NOMO-1 treated with dmso at 0.1 percent for 144 hours (cell line): ENCODE results near the gene POMGNT2.

Experiments
- DNase-seq: peaks from one replicate; lab custom pipeline; 2025; ENCODE audit not compliant: unreplicated experiment; lab: John Stamatoyannopoulos, UW

POMGNT2 gene

DNA sequence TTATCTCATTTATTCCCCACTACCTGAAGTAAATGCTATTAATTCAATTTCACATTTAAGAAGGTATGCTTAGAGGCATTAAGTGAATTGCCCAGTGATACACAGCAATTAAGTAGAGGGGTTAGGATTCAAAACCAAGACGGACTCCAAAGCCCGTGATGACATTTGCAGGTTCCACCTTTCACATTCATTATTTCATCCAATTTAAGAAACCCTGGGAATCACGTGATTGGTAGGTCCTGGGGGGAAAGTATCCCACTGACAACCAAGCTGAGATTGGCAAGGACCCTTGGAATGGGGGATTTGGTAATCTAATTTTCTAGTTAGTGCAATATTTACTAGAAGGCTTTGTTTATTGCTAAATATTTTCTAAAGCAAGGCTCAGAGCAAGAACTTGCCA lies 1.8 kb downstream of the POMGNT2 start:
- no peak for DNase-seq

DNA sequence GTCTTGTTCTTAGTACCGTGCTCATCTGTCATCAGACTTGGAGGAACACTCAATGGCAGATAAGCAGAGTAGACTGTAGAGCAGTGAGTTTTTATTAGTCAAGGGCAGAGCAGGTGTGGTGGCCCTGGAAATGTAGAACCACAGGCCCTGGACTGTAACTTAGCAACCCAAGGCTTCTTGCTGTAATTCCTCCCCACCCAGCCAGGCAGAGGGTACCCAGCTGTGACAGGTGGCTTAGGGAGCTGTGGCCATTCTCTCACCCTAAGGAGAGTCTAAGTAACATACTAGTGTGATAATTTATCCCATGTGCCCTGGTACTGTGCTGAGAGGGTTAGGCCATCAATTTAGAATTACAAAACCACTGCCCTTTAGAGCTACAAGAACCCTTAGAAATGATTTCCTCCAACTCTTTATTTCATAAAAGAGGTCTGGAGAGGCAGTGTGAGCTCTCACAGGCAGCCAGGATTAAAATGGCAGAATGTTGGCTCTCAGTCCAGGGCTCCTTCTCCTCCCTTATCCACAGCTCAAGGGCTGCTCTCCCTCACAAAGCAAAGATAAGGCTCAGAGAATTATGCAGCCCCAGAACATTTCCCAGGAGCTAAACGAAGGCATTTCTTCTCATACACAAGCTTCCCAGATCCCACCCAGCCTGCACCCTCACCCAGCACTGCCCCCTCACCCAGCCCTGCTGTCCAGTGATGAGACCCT lies 3.0 kb downstream of the POMGNT2 start:
- DNase-seq = no peak

DNA sequence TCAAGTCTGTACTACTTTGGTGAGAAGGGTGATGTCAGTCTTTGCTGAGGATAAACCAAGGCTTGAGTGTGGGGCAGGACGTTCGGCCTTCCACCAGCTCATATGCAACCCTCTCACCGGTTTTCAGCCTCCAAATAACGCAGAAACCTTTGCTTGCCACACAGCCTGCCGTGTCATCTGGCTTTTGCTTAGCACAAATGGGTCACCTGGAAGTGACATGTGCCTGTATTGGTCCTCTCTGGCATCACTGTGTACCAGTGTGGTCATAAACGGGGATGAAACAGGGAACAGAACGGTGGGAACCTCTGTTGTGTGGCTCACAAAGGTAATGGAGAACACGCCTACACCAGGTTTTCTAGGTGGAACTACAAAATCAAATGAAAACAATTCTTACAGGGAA lies 7.1 kb downstream of the POMGNT2 start:
- DNase-seq = no peak

DNA sequence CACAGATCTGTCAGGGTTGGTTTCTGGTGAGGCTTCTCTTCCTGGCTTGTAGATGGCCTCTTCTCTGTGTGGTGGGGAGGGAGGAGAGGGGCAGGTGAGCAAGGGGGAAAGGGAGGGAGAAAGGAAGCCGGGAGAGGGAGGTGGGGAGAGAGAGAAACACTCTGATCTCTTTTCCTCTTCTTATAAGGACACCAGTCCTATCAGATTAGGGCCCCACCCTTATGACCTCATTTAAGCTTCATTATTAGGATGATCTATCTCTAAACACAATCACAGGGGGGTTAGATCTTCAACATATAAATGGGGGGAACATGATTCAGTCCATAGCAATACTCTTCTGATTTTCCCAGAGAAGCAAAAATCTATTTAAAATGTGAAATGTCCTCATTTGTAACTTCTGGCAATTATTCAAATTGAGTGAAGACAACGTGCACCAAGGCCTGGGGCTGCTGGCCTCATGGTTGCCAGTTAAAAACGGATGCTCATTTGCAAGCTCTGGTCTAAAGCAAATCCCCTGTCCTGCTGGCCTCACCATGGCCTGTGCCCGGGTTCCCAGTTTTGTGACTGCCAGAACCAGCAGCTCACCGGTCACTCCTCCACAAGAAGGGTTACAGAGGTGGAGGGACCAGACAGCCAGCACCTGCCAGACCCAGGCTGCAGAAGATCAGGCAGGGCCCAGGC lies 8.3 kb downstream of the POMGNT2 start:
- no peak for DNase-seq

DNA sequence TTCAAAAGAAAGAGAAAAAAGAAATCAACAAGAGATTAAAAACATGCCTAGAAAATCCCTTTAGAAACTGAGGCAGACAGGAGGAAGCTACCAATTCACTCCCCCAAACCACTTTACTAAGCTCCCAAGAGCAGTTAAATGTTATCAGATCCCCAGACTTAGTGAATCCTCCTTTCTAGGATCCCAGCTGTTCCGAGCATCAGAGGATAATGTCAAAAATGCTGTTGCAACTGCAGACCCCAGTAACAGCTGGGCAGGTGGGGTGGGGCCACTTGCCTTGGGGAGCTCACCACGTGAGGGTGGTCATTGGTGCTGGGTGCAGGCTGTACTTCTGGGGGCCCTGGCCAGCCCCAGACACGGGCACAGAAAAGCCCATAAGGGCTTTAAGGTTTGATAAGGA lies 9.1 kb downstream of the POMGNT2 start:
- DNase-seq = no peak

DNA sequence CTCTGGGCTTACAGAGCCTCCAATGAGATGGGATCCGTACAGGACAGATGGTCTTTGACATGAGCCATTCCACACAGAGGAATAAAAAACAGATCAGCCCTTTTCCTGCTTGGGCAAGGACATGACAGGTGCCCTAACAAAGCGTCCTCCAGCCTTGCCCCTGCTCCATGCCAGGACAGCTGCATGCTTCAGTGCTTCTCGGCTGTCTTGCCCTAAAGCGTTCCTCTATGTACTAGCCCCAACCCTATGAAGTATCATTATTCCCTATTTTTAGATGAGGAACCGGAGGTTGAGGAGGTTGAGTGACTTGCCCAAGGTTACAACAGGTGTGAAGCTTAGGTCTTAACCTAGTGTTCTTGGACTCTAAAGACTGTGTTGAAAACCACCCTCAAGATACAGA lies 10.5 kb downstream of the POMGNT2 start:
- no peak for DNase-seq

DNA sequence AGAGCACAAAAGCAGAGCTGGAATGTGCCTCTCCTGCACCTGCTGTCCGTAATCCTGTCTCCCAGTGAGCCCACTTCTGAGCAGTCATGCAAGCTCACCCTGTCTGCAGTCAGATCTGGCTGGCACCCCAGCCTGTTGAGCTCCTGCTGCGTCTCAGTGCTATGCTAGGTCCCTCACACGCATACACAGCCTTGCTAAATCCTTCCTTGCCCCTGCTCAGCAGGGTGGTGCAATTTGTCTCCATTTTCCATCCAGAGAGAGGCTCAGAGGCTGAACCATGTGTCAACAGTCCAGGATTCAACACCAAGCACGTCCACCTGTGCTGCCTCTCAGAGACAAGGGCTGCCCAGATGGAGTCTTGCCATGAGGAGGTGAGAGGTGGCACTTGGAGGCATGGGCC lies 11.0 kb downstream of the POMGNT2 start:
- no peak for DNase-seq

DNA sequence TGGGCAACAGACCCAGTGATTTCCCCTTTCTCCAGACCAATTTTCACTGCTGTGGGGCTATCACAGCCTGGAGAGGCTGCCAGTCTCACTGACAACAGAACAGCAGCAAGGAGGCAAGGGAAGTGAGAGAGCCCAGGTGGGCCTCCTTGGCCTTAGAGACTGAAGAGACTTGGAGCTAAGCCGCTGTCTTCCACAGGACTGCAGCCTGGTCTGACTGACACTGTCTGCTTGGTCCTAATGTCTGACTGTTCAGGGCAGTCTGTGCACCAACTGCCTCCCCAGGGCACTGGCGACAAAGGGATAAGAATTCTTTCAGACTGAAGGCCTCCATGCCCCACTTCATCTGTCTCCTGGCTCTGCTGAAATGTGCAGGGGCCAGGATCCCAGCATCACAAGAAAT lies 11.5 kb downstream of the POMGNT2 start:
- no peak for DNase-seq

DNA sequence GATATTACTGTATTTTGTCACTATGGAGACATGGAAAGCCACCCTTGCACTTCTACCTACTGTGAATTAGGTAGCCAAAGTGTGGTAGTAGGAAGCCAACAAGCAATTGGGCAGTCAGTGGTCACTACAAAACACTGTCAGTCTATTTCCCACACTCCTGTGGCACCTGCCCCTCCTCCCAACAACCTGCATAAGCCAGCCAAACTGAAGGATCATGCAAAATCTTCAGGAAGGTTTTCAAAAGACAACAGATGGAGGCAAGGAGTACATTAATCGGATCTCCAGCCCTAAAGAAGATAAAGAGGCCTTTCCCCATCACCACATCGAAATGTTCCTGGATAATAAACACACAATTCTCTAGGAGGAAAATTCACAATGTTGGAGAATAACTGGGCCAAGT lies 11.9 kb downstream of the POMGNT2 start:
- no peak for DNase-seq

DNA sequence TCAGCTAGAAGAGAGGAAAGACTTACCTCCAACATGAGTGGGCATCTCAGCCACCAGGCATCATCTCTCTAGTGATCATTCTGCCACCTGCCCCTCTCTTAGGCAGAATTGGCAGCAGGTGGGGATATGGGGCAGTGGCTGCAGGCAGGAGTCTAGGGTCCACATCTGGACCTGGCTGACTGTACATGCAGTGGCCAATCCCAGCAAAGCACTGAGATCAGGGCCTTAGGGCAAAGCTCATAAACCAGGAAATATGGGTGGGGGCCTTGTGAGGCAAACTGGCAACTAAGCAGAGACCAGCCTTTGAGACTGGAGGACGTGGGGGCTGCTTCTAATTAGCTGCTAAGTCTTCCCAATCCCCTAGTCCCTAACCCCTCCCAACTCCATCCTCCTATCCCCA lies 12.9 kb downstream of the POMGNT2 start:
- DNase-seq = no peak

DNA sequence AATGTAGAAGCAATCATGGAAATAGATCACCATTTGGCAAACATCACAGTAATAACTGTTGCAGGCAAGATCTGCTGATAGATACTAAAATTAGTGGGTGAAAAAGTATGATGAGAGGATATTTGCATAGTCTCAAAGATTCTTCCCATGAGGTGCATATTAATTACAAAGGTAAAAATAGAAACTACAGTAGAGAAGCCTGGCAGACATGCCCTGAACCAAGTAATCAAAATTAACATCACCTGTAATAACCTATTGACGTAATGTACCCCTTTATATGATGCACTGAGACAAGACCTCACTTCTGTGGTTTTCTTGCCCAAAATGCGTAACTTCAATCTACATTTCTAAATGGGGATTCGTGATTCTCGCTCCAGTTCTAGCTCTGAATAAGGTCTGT lies 14.4 kb downstream of the POMGNT2 start:
- no peak for DNase-seq

DNA sequence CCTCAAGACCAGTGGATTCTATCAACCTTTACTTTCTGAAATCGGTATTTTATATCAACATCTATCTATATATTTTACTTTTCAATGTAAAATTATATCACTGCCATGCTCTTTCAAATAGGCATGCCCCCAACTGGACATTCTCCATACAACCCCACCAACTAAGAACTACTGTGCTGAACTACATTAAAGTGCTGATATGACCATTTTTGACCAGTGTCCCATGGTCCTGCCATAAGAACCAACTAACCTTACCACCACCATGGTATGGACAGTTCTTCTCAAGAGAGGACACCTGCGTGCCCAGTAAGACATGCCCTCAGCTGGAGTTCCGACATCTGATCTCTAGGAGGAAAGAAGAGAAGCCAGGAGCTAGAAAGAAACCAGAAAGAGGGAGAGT lies 15.6 kb downstream of the POMGNT2 start:
- no peak for DNase-seq

DNA sequence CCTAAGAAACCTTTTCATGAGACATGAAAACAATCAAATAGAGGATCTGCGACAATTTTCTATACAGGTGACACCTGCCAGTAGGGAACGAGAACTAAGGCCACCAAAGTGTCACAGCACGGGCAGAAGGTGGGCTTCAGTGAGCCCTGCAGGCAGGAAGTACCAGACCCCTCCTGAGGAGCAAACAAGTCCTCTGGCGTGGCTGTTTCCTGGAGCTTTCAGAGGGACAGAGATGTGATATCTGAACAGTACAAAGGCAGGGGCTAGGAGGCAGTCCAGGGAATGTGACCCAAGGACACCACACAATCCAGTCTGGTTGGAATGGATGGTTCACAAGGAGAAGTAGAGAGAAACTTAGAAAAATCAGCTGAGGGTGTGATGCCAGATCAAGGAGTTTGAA lies 16.8 kb downstream of the POMGNT2 start:
- DNase-seq = no peak

DNA sequence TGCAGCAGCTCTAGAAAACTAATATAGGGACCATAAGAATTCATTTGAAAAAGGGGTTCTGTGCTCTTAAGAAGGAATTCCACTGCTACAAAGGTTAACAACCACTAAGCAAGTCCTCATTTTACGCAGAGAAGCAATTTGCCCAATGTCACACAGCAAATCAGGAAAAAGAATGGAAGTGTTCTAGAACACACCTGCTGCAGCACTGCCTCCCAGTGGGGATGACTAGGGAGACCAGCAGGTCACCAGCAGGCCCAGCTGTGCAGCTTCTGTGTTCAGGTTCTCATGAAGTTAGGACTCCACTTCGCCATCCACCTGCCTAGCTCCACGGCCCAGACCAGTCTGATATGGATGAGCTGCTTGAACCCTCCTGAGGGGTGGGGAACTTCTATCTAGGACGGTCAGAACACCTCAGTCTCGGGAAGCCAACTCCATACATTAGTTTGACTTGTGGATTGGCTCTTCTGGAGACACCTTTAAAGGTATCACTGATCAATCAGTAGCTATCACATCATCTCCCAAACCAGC lies 18.6 kb downstream of the POMGNT2 start:
- DNase-seq = no peak

DNA sequence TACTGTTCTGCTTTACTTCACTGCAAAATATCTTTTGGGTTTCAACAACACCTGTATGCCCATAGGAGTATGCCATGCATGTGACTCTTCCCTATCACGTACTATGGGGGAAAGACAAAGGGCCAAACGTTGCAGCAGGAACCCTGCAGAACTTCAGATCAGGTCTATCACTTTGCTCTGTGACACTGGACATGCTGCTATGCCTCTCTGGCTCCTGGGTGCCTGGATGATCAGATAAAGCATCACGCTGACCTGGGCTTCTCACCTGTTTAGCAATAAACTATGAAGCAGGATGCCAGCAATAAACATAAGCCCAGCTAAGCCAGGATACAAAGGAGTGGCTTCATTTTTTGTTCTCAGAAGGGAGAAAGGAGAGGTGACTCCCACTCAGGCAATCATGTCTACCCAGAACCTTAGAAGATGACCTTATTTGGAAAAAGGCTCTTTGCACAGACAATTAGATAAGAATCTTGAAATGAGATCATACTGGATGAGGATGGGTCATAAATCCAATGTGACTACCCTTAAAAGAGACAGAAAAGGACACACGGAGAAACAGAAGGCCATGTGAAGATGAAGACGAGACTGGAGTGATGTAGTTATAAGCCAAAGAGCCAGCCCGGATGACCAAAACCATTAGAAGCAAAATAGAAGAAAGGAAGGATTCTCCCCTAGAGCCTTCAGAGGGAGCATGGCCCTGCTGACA lies 19.3 kb downstream of the POMGNT2 start:
- no peak for DNase-seq

DNA sequence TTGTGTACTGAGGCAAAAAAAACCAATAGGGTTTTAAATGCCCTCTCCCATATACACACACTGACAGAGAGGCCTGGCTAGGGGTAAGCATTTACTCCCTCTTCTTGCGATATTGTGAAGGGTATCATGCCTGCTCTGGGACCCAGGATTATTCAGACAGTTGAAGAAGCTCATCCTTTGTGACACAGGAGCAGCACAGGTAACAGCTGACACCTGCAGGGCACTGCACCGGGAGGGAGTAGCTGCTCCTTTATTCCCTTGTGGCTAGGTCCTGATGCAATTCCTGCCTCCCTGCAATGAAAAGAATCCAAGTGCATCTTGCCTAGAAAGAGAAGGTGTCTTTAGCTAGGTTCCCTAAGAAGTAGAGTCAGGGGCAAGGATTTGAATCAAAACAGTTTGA lies 23.4 kb downstream of the POMGNT2 start:
- no peak for DNase-seq

DNA sequence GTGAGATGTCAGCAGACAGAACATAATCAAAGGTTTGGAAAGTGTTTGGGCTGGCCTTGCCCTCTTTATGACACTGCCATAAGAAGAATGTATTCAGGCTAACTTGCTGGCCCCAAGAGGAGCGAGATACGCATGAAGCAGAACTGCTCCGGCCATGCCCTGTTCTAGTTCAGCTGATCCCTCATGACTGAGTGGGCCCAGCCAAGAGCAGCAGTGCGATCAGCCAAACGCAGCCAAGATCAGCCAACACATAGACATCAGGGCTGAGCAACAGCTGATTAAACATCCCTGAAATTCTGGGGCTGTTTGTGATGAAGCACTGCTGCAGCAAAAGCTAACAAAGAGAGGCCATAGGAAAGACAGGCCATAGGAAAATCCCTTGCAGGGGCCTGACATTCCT lies 24.1 kb downstream of the POMGNT2 start:
- DNase-seq = no peak

DNA sequence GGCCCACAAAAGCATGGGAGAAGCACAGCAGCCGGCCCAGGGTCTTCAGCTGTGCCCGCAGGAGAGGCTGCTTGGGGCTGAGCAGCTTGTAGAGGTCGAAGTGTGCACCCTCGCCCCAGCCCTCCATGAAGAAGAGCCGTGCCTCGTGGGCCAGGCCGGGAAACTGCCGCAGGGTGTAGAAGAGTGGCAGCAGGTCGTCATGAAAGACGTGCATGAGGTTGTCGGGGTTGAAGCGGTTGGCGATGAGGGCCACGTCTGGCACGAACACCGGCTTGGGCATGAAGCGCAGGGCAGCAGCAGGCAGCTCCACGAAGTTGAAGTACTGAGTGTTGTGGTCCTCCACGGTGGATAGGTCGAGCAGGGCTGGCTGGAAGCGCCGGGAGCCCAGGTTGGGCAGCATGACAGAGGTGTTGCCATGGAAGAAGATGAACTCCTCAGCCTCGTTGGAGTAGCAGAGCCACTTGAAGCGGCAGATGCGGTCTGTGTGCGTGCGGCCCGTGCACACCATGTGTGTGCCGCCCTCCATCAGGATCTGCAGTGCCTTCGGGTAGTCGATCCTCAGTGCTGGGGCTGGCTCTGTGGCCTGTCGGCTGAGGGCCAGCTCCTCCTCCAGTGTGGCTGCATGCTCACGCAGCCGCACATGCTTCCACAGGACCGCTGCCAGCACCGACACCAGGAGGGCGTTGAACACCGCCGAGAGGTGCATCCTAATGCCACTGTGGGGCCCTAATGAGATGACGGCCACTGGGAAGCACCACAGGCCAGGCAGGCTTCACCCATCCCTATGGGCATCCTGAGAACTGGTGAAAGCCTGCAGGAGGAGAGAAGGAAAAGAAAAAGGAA lies 24.9 kb downstream of the POMGNT2 start:
- no peak for DNase-seq

DNA sequence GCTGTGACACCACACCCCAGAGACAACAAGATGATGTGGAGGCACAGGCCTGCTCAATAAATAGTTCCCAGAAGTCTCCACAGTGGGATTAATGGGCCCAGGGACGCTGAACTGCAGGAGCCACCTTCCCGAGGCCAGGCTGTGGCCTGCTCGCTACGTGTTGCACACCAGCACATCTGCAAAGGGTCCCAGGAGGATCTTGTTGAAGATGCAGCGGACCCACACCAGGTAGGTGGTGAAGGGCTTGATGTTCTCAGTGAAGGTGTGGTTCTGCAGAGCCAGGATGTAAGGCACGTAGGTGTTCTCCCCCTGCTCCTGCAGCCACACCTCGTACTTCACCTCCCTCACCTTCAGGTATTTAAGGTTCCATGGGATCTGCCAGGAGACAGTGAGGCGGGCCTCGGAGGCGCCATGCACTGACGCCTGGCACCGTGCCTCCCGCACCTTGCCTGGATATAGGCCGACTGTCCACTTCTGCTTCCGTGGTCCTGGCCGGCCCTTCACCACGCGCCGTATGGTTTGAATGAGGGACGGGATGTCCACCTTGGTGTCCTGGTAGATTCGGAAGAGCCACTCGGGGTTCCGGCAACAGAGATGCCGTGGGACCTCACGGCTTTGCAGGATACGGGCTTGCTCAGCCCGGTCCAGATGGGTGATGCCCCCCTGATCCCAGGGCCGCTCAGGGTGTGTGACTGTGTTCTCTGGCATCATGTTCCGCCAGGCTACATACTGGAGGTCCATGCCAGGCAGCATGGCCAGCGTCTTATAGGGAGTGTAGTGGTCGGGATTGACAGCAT lies 26.1 kb downstream of the POMGNT2 start:
- no peak for DNase-seq

DNA sequence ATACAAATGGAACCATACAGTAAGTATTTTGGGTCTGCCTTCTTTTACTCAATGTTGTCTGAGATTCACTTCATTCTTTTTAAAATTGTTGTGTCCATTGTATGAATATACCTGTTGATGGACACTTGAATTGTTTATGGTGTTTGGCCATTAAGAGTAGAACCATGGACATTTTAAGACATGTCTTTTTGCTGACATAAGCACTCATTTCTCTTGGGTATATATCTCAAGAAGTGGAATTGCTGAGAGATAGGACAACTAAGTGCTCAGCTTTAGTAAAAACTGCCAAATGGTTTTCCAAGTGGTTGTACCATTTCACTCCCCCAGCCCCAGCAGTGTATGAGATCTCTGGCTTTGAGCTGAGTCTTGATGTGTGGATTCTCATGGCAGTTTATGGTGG lies 28.2 kb downstream of the POMGNT2 start:
- no peak for DNase-seq
